Glutamatergic neuron (in vitro differentiated cells): ENCODE results near the gene SRGAP3. TPM values are rescaled to one million over a fixed set of nuclear protein-coding genes. Genes with fewer than 3 reads are reported as not detected.

Experiments used
- DNase-seq: peaks from one replicate; pipeline ENCODE4 v3.0.0; 2022
- H3K27ac Mint-ChIP-seq: one replicate; pipeline ENCODE4 v1.8.0; 2020; ENCODE audit warnings: mild to moderate bottlenecking, mixed read lengths, inconsistent platforms; ENCODE audit not compliant: unreplicated experiment
- H3K27me3 Mint-ChIP-seq: one replicate; pipeline ENCODE4 v1.8.0; 2020; ENCODE audit warnings: mild to moderate bottlenecking, moderate library complexity, mixed read lengths, inconsistent platforms; ENCODE audit not compliant: unreplicated experiment
- H3K36me3 Mint-ChIP-seq: one replicate; pipeline ENCODE4 v1.8.0; 2020; ENCODE audit warnings: mild to moderate bottlenecking, mixed read lengths, inconsistent platforms; ENCODE audit not compliant: unreplicated experiment
- H3K4me1 Mint-ChIP-seq: one replicate; pipeline ENCODE4 v1.8.0; 2020; ENCODE audit warnings: mild to moderate bottlenecking, low read depth, mixed read lengths, inconsistent platforms; ENCODE audit not compliant: unreplicated experiment
- H3K4me3 Mint-ChIP-seq: one replicate; pipeline ENCODE4 v1.8.0; 2020; ENCODE audit warnings: mild to moderate bottlenecking, mixed read lengths, inconsistent platforms; ENCODE audit not compliant: unreplicated experiment
- H3K9me3 Mint-ChIP-seq: one replicate; pipeline ENCODE4 v1.8.0; 2020; ENCODE audit warnings: mild to moderate bottlenecking, moderate library complexity, mixed read lengths, inconsistent platforms; ENCODE audit not compliant: unreplicated experiment
- total RNA-seq: library from RNA; stranded (reverse); fragmentation: NEBNext Ultra II Directional; extraction: Animal tissue kit (Norgen Biotek cat#: 25700); gene quantifications from one replicate; pipeline ENCODE4 v1.2.1, GENCODE V29; 2021; ENCODE audit not compliant: unreplicated experiment
- TF ChIP-seq, protein P1 (sequence below): fragments of 200-600 bp; sonication (generic); IDR thresholded peaks from one replicate; pipeline ENCODE4 v1.5.0; 2021; ENCODE audit not compliant: partially characterized antibody, unreplicated experiment

SRGAP3 gene
- total RNA-seq, 1 donor from 2014 or later, result 197 TPM

- TF ChIP-seq, protein P1, sequence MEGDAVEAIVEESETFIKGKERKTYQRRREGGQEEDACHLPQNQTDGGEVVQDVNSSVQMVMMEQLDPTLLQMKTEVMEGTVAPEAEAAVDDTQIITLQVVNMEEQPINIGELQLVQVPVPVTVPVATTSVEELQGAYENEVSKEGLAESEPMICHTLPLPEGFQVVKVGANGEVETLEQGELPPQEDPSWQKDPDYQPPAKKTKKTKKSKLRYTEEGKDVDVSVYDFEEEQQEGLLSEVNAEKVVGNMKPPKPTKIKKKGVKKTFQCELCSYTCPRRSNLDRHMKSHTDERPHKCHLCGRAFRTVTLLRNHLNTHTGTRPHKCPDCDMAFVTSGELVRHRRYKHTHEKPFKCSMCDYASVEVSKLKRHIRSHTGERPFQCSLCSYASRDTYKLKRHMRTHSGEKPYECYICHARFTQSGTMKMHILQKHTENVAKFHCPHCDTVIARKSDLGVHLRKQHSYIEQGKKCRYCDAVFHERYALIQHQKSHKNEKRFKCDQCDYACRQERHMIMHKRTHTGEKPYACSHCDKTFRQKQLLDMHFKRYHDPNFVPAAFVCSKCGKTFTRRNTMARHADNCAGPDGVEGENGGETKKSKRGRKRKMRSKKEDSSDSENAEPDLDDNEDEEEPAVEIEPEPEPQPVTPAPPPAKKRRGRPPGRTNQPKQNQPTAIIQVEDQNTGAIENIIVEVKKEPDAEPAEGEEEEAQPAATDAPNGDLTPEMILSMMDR, result no peak
- H3K27me3 Mint-ChIP-seq, result peaks cover 7% of the 10 kb centered on the region
- peaks cover 14% of the 10 kb centered on the region for H3K9me3 Mint-ChIP-seq
- no peak for DNase-seq
- no peak overlapping the region for H3K27ac Mint-ChIP-seq
- H3K36me3 Mint-ChIP-seq, result peaks cover 10% of the 10 kb centered on the region
- H3K4me1 Mint-ChIP-seq, result peaks cover 37% of the 10 kb centered on the region
- no peak overlapping the region for H3K4me3 Mint-ChIP-seq
Measured at GRCh38 chr3:9224490-9224889, 25.0 kb downstream of the SRGAP3 start.

DNA sequence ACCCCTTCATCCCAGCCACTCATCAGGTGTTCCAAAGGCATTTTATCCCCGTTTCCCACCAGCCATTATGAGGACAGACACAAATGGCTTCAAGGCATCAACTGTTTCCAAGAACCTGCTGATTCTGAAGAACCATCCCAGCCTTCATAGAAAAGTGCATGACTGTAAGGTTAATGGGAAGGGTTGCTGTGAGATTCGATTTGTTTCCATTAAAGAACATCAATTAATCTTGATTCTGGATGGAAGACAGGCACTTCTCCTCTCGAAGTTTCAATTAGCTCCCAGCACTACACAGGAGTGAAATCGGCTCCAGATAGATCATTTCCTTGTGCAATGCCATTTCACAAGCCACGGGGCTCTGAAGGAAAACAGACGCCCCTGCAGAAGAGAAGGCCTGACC, 25.8 kb downstream of the SRGAP3 start:
- peaks cover 37% of the 10 kb centered on the region for H3K4me1 Mint-ChIP-seq
- H3K27ac Mint-ChIP-seq, result no peak overlapping the region
- DNase-seq, result no peak
- H3K4me3 Mint-ChIP-seq, result no peak overlapping the region
- TF ChIP-seq, protein P1, result no peak
- H3K36me3 Mint-ChIP-seq, result peaks cover 10% of the 10 kb centered on the region
- H3K27me3 Mint-ChIP-seq, result peaks cover 7% of the 10 kb centered on the region
- H3K9me3 Mint-ChIP-seq, result peaks cover 14% of the 10 kb centered on the region

DNA sequence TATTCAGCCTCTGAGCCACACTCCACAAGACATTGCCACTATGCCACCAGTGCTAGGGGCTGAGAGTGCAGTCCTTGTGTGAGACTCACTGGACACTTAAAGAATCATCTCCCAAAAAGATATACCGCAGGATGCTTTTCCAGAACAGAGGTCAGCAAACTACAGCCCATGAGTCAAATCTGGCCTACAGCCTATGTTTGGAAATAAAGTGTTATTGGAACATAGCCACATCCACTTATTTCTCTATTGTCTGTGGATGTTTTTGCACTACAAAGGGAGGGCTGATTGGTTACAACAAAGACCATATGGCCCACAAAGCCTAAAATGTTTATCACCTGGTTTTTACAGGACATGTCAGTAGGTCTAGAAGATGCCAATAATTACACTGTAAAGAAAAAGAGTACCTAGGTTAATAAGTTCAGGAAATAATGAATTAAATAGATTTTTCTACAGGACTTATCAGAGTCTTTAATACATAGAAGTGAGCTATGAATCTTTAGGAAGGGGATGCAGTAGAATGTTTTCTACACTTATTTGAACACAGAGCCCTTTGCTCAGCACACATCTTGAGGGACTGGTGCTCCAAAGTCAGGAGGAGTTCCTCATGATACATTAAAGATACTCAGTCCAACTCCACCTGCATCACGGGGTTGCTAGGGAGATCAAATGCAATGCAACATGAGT, 26.3 kb downstream of the SRGAP3 start:
- DNase-seq, result no peak
- Mint-ChIP-seq H3K27me3 (peaks cover 7% of the 10 kb centered on the region), H3K4me3 (no peak overlapping the region), H3K9me3 (peaks cover 14% of the 10 kb centered on the region), H3K27ac (no peak overlapping the region), H3K4me1 (peaks cover 38% of the 10 kb centered on the region), H3K36me3 (peaks cover 10% of the 10 kb centered on the region)
- TF ChIP-seq, protein P1, result no peak

GRCh38 chr3:9222049-9222448, 27.4 kb downstream of the SRGAP3 start:
- TF ChIP-seq, protein P1, result no peak
- Mint-ChIP-seq H3K4me1 (peaks cover 37% of the 10 kb centered on the region), H3K27me3 (peaks cover 7% of the 10 kb centered on the region), H3K36me3 (peaks cover 10% of the 10 kb centered on the region), H3K4me3 (no peak overlapping the region), H3K27ac (no peak overlapping the region), H3K9me3 (peaks cover 14% of the 10 kb centered on the region)
- DNase-seq, result no peak

DNA sequence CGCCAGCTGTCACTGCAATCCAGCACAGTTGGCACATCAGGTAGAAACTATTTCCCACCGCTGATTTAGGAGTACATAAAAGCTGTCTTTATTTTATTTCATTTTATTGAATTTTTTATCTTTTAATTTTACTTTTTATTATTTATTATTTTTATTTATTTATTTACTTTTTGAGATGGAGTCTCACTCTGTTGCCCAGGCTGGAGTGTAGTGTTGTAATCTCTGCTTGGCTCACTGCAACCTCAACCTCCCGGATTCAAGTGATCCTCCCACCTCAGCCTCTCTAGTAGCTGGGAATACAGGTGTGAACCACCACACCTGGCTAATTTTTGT, 31.0 kb downstream of the SRGAP3 start:
- Mint-ChIP-seq H3K9me3 (peaks cover 5% of the 10 kb centered on the region), H3K4me3 (no peak overlapping the region), H3K27ac (peak overlapping the region; percentile 71), H3K4me1 (peaks cover 40% of the 10 kb centered on the region), H3K36me3 (peaks cover 10% of the 10 kb centered on the region), H3K27me3 (peaks cover 10% of the 10 kb centered on the region)
- no peak for DNase-seq
- TF ChIP-seq, protein P1, result no peak
